GM12878 (cell line): ENCODE measurements around the gene MPRIP. TPM values are rescaled to one million over a fixed set of nuclear protein-coding genes. Genes with fewer than 3 reads are reported as not detected.

Source experiments
- ATAC-seq: fragments of 200-7000 bp; cut with Tn5 transposase; 3 replicates; pipeline ENCODE4 v1.9.1; 2020; ENCODE audit warnings: mild to moderate bottlenecking, moderate library complexity
- BruUV-seq: library from RNA; stranded (reverse); fragments of 400-500 nt; replicated peaks from 2 replicates; lab custom pipeline; 2021; lab: Mats Ljungman, UMichigan
- CTCF ChIA-PET: fragments of 300-600 bp; sonication (Branson Sonifier 250); formaldehyde crosslinking; extraction: SDS; loops from one replicate; lab custom pipeline; 2021; ENCODE audit warnings: inconsistent platforms; lab: Yijun Ruan, JAX
- POLR2A ChIA-PET: fragments of 350-600 bp; formaldehyde crosslinking; extraction: SDS; loops from one replicate; lab custom pipeline; 2021; ENCODE audit warnings: inconsistent platforms; lab: Charles Lee
- RAD21 ChIA-PET: fragments of 300-600 bp; sonication (Branson Sonifier 250); formaldehyde crosslinking; loops from one replicate; lab custom pipeline; 2023; ENCODE audit warnings: antibody characterized with exemption; ENCODE audit not compliant: unreplicated experiment; lab: Charles Lee
- SMC1A ChIA-PET: fragments of 300-600 bp; sonication (Branson Sonifier 250); formaldehyde crosslinking; loops from one replicate; lab custom pipeline; 2023; ENCODE audit not compliant: unreplicated experiment, uncharacterized antibody; lab: Charles Lee
- DNase-seq: peaks from one replicate; pipeline ENCODE4 v3.0.0-alpha.2; 2011; ENCODE audit warnings: low read depth, low spot score
- FAIRE-seq: peaks from 3 replicates; lab custom pipeline; 2011; peaks lifted over from hg19 to GRCh38; lab: Jason Lieb, UNC
- H2AFZ ChIP-seq: 2 replicates; pipeline ENCODE4 v1.6.0; 2011; ENCODE audit warnings: low read depth, low read length, control low read depth; ENCODE audit not compliant: control insufficient read depth
- H3K27ac ChIP-seq: 2 replicates; pipeline ENCODE4 v1.5.1; 2011; ENCODE audit warnings: control low read depth; ENCODE audit not compliant: control insufficient read depth, insufficient read depth
- H3K27me3 ChIP-seq, 2 experiments: replicated peaks in 1 of 2; 2 replicates each; pipeline versions ENCODE4 v1.6.0 to v1.6.1; 2011; ENCODE audit warnings: low read length in 1 of 2; ENCODE audit not compliant: control insufficient read depth in 2 of 2, insufficient read depth in 2 of 2
- H3K36me3 ChIP-seq, 2 experiments: 2 replicates each; pipeline ENCODE4 v1.5.1; 2011; ENCODE audit warnings: low read length in 1 of 2; ENCODE audit not compliant: control insufficient read depth in 2 of 2, insufficient read depth in 2 of 2
- H3K4me1 ChIP-seq: 2 replicates; pipeline ENCODE4 v1.6.1; 2011; ENCODE audit warnings: mild to moderate bottlenecking, low read length, moderate library complexity, mixed read lengths; ENCODE audit not compliant: control insufficient read depth, insufficient read depth
- H3K4me2 ChIP-seq: 2 replicates; pipeline ENCODE4 v1.6.0; 2011; ENCODE audit warnings: control low read depth; ENCODE audit not compliant: control insufficient read depth, insufficient read depth
- H3K4me3 ChIP-seq: fragments of 200-600 bp; sonication (generic); 2 replicates; pipeline ENCODE4 v1.5.1; 2016
- H3K79me2 ChIP-seq: 2 replicates; pipeline ENCODE4 v1.6.0; 2011; ENCODE audit warnings: low read length; ENCODE audit not compliant: control insufficient read depth, insufficient read depth
- H3K9ac ChIP-seq: 2 replicates; pipeline ENCODE4 v1.8.0; 2011; ENCODE audit warnings: low read length, control low read depth, mixed read lengths; ENCODE audit not compliant: control insufficient read depth, insufficient read depth
- H3K9me3 ChIP-seq: replicated peaks from 3 replicates; pipeline ENCODE4 v1.5.1; 2011; ENCODE audit warnings: mild to moderate bottlenecking, low read length; ENCODE audit not compliant: control insufficient read depth, insufficient read depth
- H4K20me1 ChIP-seq: 2 replicates; pipeline ENCODE4 v1.6.0; 2011; ENCODE audit not compliant: control insufficient read depth, insufficient read depth
- CREM ChIP-seq: IDR thresholded peaks from 2 replicates; pipeline ENCODE4 v1.6.1; 2014; ENCODE audit warnings: antibody characterized with exemption, low read depth
- EGR1 ChIP-seq, 2 experiments: IDR thresholded peaks; 1 replicate in 1 of 2; 2 replicates in 1 of 2; pipeline ENCODE4 v1.6.1; 2011 to 2012; ENCODE audit warnings: low read depth in 2 of 2, low read length in 2 of 2, borderline replicate concordance in 1 of 2, mild to moderate bottlenecking in 1 of 2, moderate library complexity in 1 of 2
- FOXK2 ChIP-seq: fragments of 450-650 bp; IDR thresholded peaks from 2 replicates; pipeline ENCODE4 v1.6.1; 2017; ENCODE audit warnings: mild to moderate bottlenecking, moderate library complexity
- HDAC6 ChIP-seq: fragments of 200-600 bp; sonication (generic); IDR thresholded peaks from one replicate; pipeline ENCODE4 v1.8.0; 2017; ENCODE audit warnings: antibody characterized with exemption; ENCODE audit not compliant: unreplicated experiment
- JUNB ChIP-seq: IDR thresholded peaks from 2 replicates; pipeline ENCODE4 v1.6.1; 2016; ENCODE audit warnings: antibody characterized with exemption, mild to moderate bottlenecking
- JUND ChIP-seq: IDR thresholded peaks from 2 replicates; pipeline ENCODE4 v1.6.1; 2012; ENCODE audit warnings: low read depth, mild to moderate bottlenecking, low read length, improper control_type of control experiment, moderate library complexity
- PAX8 ChIP-seq: fragments of 450-650 bp; IDR thresholded peaks from 2 replicates; pipeline ENCODE4 v1.6.1; 2017; ENCODE audit warnings: mild to moderate bottlenecking, moderate library complexity
- SMAD5 ChIP-seq: IDR thresholded peaks from 2 replicates; pipeline ENCODE4 v1.6.1; 2016; ENCODE audit warnings: antibody characterized with exemption, low read depth
- ZNF24 ChIP-seq: fragments of 450-650 bp; IDR thresholded peaks from 2 replicates; pipeline ENCODE4 v1.6.1; 2017; ENCODE audit warnings: antibody characterized with exemption, mild to moderate bottlenecking
- WGBS: methylation state at CpG from one replicate; pipeline ENCODE4 v1.1.6; 2016; ENCODE audit warnings: low lambda C conversion rate; ENCODE audit not compliant: insufficient replicate concordance, insufficient coverage; ENCODE audit errors: missing lambda C conversion rate; 5-methylcytosine and 5-hydroxymethylcytosine counted together
- in situ Hi-C: fragments of 300-500 bp; cut with MboI; formaldehyde crosslinking; loops from 9 replicates; pipeline ENCODE4 v1.14.3; 2018; ENCODE audit warnings: mixed read lengths
- intact Hi-C: fragments of 100-400 bp; cut with micrococcal nuclease; formaldehyde crosslinking; loops from one replicate; pipeline ENCODE4 v1.14.2; 2022; ENCODE audit not compliant: unreplicated experiment
- polyA plus RNA-seq, 11 experiments: library from polyadenylated mRNA; depleted of rRNA in 4 of 11; unstranded in 6 of 11; stranded (reverse) in 5 of 11; fragments of >200 nt; fragmentation: Nextera tagmentation in 4 of 11; fragmentation: Illumina TruSeq in 1 of 11; extraction: Ambion mirVana in 4 of 11; extraction: Trizol in 1 of 11; gene quantifications; 1 replicate in 1 of 11; 2 replicates in 10 of 11; pipeline versions ENCODE4 v1.2.1 to v1.2.3, GENCODE V29; 2011 to 2016; ENCODE audit warnings: inconsistent platforms in 2 of 11, missing spikeins in 2 of 11, low read depth in 1 of 11
- total RNA-seq, 4 experiments: library from RNA; depleted of rRNA in 3 of 4; stranded (reverse); fragments of >200 nt in 3 of 4; fragmentation: Illumina TruSeq in 1 of 4; extraction: Trizol in 1 of 4; gene quantifications; 2 replicates each; pipeline versions ENCODE4 v1.2.1 to v1.2.3, GENCODE V29; 2013 to 2021
- TF ChIP-seq, protein P1 (sequence below): fragments of 450-650 bp; IDR thresholded peaks from 2 replicates; pipeline ENCODE4 v1.6.1; 2016; ENCODE audit warnings: mild to moderate bottlenecking, moderate library complexity, borderline replicate concordance

The MPRIP gene
- total and polyA plus RNA-seq, 10 of the 15 experiments (the other 5 are each of a cell fraction or from before 2014, with no cell fraction given), result 16.5 to 168 (median 71.7) TPM

DNA sequence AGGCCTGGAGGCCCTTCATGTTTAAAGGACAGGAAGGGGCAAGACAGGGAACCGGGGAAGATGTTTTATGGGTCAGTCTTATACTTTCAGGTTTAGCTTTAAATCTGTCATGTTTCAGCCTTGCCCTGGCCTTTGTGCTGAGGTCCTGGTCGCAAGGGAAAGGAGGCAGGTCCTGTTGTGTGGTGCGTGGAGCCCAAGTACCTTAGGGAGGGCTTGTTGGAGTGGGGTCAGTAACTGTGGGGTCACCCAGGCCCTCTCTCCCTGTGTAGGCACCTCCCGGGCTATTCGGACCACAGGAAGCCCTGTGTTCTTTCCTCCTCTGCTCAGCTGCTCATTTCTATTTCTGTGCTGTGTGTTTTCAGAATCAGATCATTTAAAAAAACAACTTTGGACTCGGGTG lies 42.7 kb downstream of the MPRIP start:
- Histone ChIP-seq H3K4me2 (no peak overlapping the region), H3K79me2 (no peaks in the 10 kb centered on the region; the same call in 1 of the 2 replicates), H2AFZ (no peak overlapping the region), H3K4me3 (no peak overlapping the region), H3K27ac (no peak overlapping the region), H3K9me3 (no peaks in the 10 kb centered on the region), H3K4me1 (no peaks in the 10 kb centered on the region), H3K36me3 (peaks cover 13 to 22% of the 10 kb centered on the region in 2 experiments), H4K20me1 (no peaks in the 10 kb centered on the region; the same call in 1 of the 2 replicates), H3K27me3 (no peaks in the 10 kb centered on the region)
- ChIA-PET CTCF (no interaction called here), SMC1A (no interaction called here), RAD21 (no interaction called here), POLR2A (no interaction called here)
- FAIRE-seq, result no peak
- in situ Hi-C loops (no loop called here), intact Hi-C loops (no loop called here)
- 93% methylated on average over 6 of the region's 6 CpGs for whole genome bisulfite sequencing
- BruUV-seq, result no TSS peak
- TF ChIP-seq SMAD5, result no peak
- no peak for TF ChIP-seq EGR1 (IDR thresholded peaks at IDR 0.05; ENCODE audit: borderline replicate concordance in 1 of 2, low read depth in 2 of 2, low read length in 2 of 2)
- no peak for TF ChIP-seq CREM
- no peak for TF ChIP-seq HDAC6
- no peak for TF ChIP-seq JUND
- no peak for TF ChIP-seq PAX8
- TF ChIP-seq FOXK2, result no peak
- TF ChIP-seq, all 136 proteins: peak for 0
- ATAC-seq (no peak), DNase-seq (no peak)
- no peak overlapping the region for H3K9ac ChIP-seq

DNA sequence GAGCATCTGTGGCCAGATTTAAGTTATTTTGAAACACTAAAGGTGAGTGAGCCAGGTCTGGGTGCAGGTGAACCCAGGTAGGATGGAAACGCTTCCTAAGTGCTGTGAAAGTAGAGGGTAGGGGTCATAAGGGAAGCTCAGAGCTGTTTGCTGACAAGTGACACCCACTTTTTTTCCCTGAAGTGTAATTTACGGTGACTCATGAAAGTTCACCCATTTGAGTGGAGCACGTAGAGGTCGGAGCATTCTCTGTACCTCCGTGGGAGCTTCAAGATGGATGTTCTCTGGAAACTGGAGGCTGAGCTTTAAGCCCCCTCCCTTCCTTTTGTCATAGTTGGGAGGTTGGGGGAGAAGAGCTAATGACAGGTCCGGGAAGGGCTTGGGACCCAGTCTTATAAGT lies 44.3 kb downstream of the MPRIP start:
- Histone ChIP-seq H3K27me3 (no peaks in the 10 kb centered on the region), H3K4me3 (no peak overlapping the region), H2AFZ (no peak overlapping the region), H3K4me1 (no peaks in the 10 kb centered on the region), H3K9me3 (no peaks in the 10 kb centered on the region), H3K27ac (no peak overlapping the region), H3K79me2 (no peaks in the 10 kb centered on the region; the same call in 1 of the 2 replicates), H3K36me3 (peaks cover 19 to 28% of the 10 kb centered on the region in 2 experiments), H4K20me1 (no peaks in the 10 kb centered on the region; the same call in 1 of the 2 replicates), H3K4me2 (no peak overlapping the region), H3K9ac (no peak overlapping the region)
- FAIRE-seq (no peak), DNase-seq (no peak), ATAC-seq (no peak)
- RAD21 ChIA-PET, result no interaction called here
- CTCF ChIA-PET, result no interaction called here
- intact Hi-C loops, result no loop called here
- in situ Hi-C loops, result no loop called here
- TF ChIP-seq, protein P1, sequence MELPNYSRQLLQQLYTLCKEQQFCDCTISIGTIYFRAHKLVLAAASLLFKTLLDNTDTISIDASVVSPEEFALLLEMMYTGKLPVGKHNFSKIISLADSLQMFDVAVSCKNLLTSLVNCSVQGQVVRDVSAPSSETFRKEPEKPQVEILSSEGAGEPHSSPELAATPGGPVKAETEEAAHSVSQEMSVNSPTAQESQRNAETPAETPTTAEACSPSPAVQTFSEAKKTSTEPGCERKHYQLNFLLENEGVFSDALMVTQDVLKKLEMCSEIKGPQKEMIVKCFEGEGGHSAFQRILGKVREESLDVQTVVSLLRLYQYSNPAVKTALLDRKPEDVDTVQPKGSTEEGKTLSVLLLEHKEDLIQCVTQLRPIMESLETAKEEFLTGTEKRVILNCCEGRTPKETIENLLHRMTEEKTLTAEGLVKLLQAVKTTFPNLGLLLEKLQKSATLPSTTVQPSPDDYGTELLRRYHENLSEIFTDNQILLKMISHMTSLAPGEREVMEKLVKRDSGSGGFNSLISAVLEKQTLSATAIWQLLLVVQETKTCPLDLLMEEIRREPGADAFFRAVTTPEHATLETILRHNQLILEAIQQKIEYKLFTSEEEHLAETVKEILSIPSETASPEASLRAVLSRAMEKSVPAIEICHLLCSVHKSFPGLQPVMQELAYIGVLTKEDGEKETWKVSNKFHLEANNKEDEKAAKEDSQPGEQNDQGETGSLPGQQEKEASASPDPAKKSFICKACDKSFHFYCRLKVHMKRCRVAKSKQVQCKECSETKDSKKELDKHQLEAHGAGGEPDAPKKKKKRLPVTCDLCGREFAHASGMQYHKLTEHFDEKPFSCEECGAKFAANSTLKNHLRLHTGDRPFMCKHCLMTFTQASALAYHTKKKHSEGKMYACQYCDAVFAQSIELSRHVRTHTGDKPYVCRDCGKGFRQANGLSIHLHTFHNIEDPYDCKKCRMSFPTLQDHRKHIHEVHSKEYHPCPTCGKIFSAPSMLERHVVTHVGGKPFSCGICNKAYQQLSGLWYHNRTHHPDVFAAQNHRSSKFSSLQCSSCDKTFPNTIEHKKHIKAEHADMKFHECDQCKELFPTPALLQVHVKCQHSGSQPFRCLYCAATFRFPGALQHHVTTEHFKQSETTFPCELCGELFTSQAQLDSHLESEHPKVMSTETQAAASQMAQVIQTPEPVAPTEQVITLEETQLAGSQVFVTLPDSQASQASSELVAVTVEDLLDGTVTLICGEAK, result no peak
- TF ChIP-seq FOXK2 (no peak), JUNB (no peak), PAX8 (no peak), ZNF24 (no peak)
- 78% methylated on average over 6 of the region's 6 CpGs for WGBS
- no TSS peak for BruUV-seq
- POLR2A ChIA-PET, result no interaction called here
- SMC1A ChIA-PET, result interaction anchor here (0.7 kb wide), 1 partner anchor 13 kb away, joined by 3 read pairs; no protein-coding TSS in a partner anchor
